ENCODE results near the gene LSM14B.
A peak's percentile ranks its signal among the peaks of the same experiment; 100 is the strongest.
"Not testable (repeated sequence)": the region's sequence is repeated elsewhere in the genome, so short reads cannot be mapped to it uniquely, and the experiment has no call there.

The LSM14B gene

GRCh38 chr20:62121776-62122653 is at the start of gene LSM14B:
LSM14B (plus strand) TSS chr20:62122475; CDS start chr20:62122667, 192 bp downstream.
- DNase-seq = peak; percentile 96 to 99

DNA sequence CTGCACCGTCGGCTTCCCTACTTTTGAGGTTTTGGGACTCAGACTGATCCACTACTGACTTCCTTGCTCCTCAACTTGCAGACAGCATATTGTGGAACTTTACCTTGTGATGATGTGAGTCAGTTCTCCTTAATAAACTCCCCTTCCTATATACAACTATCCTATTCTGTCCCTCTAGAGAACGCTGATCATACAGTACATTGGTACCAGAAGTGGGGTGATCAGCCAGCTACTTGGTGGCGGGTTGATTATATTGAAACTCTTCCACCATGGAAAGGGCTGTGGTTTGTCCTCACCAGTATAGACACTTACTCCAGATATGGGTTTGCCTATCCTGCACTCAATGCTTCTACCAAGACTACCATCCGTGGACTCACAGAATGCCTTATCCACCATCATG is 49.0 kb upstream of the LSM14B start:
- DNase-seq = no peak

- DNase-seq = no peak
Observed at GRCh38 chr20:62079166-62079565, 43.1 kb upstream of the LSM14B start.

- DNase-seq = no peak
Observed at GRCh38 chr20:62080249-62080990, 41.9 kb upstream of the LSM14B start.

GRCh38 chr20:62083312-62083711 is 39.0 kb upstream of the LSM14B start:
- no peak for DNase-seq

DNA sequence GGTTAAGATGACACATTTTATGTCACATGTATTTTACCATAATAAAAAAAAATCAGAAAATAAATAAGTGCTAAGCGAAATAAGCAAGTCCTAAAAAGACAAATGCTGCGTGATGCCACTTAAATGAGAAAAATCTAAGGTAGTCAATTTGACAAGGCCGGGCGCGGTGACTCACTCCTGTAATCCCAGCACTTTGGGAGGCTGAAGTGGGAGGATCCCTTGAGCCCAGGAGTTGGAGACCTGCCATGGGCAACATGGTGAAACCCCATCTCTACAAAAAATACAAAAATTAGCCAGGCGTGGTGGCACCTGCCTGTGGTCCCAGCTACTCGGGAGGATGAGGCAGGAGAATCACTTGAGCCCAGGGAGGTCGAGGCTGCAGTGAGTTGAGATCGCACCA is 38.1 kb upstream of the LSM14B start:
- DNase-seq = not testable (repeated sequence)

- no peak for DNase-seq
Observed at GRCh38 chr20:62085206-62085605, 37.1 kb upstream of the LSM14B start.

- DNase-seq = no peak
Observed at GRCh38 chr20:62087227-62087626, 35.0 kb upstream of the LSM14B start.

GRCh38 chr20:62087632-62088031 is 34.6 kb upstream of the LSM14B start:
- DNase-seq = no peak

DNA sequence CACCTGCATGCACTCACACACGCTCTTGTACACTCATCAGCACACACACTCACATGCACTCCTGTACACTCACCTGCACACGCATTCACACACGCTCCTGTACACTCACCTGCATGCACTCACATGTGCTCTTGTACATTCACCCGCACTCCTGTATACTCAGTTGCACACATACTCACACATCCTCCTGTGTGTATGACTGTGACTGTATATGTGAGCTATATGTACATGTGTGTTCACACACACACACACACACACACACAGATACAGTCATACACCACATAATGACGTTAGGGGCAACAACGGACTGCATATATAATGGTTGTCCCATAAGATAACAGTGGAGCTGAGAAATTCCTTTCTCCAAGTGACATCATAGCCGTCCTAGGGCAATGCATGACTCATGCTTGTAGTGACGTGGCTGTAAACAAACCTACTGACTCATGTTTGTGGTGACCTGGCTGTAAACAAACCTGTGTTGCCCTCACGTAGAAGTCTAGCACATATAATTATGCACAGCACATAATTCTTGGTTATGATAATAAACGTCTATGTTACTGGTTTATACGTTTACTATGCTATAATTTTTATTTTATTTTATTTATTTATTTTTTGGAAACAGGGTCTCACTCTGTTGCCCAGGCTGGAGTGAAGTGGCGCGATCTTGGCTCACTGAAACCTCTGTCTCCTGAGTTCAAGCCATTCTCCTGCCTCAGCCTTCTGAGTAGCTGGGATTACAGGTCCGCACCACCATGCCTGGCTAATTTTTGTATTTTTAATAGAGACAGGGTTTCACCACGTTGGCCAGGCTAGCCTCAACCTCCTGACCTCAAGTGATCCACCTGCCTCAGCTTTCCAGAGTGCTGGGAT is 33.8 kb upstream of the LSM14B start:
- no peak for DNase-seq

DNA sequence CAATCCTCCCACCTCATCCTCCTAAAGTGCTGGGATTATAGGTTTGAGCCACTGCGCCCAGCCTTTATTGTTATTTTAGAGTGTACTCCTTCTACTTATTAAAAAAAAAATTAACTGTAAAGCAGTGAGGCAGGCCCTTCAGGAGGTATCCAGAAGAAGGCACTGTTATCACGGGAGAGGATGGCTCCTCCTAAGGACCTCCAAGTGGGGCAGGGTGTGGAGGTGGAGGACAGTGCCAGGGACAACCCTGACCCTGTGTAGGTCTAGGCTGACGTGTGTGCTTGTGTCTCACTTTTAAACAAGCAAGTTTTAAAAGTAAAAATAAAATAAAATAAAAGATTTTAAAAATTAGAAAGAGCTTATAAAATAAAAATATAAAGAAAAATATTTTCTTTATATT is 32.9 kb upstream of the LSM14B start:
- no peak for DNase-seq

DNA sequence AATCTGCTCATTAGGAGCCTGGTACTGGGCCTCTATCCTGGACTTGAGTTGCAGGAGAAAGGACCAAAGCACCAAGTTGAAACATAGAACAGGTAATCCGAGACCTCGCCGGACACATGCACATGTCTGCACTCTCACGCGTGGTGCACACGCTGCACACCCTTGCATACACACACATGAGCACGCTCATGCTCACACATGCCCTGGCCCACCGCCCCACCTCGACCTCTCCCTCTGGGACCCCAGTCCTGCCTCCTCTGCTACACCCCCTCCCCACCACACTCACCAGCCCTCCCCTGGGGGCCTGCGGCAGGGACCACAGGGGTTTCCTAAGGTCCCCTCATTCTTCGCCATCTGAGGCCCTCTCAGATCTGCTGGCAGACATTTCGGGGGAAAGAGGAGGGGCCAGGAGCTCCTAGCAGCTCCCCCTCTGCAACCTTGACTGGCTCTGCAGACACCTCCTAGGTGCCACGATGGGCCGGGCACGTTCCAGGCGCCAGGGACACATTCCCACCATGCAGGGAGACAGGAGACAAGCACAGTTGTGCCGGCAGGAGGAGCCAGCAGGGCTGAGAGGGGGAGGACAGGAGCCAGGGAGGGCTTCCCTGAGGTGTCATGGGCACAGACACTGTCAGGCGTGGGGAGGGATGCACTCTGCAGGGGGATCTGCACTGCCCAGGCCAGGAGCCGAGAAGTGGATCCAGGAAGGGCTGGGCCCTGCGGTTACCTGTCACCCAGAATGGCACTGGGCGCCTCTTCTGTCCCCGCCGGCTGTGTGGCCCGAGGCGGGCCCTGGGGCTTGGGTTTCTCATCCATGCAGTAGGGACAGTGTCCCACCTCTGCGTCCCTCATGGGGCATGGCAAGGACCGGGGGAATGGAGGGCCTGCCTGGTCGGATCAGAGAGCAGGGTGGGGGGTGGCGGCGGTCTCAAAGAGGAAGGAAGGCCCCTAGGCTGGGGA is 25.6 kb upstream of the LSM14B start:
- no peak for DNase-seq

- DNase-seq = no peak
Observed at GRCh38 chr20:62097881-62098407, 24.3 kb upstream of the LSM14B start.

DNA sequence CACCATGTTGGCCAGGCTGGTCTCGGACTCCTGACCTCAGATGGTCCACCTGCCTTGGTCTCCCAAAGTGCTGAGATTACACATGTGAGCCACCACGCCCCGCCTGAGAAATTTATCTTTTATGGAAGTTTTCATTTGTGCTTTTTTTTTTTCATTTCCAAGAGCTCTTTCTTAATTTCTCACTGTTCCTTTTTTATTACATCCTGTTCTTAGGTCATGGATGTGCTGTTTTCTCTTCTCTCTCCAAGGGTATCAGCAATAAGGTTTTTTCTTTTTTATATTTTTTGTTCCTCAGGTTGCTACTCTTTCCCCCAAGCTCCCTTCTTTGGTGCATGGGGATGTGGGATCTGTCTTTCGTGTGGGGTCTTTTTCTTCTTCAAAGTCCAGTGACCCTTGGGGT is 21.2 kb upstream of the LSM14B start:
- DNase-seq = no peak

DNA sequence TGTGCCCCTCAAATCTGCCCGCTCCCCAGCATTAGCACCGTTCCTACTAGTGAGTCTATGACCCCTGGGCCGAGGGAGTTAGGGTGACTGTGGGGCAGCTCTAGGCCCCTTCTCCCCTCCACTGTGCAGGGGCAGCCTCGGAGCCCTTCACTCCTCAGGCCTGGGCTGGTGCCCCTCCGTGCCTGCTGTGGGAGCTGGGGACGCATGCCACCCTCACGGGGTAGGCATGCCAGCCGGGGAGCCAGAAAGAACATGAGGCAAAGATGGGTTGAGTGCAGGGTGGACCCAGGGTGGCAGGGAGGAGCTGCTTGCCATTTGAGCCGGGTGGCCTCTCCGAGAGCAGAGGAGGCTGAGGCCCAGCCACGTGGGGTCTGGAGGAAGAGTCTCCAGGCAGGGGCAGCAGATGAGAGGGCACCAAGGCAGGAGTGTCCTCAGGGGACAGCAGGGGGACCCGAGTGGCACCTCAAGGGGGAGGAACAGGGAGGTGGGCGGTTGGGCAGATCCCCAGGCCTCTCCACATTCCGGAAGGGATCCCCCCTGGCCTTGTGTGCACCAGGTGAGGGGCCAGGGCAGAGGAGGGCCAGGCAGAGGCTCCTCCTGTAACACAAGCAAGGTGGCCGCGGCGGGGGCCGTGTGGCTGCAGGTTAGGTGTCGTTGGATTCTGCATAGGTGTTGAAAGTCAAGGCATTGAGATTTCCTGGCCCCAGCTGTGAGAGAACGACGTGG is 18.6 kb upstream of the LSM14B start:
- no peak for DNase-seq

GRCh38 chr20:62104234-62104789 is 18.0 kb upstream of the LSM14B start:
- DNase-seq = no peak

GRCh38 chr20:62104791-62105345 is 17.4 kb upstream of the LSM14B start:
- no peak for DNase-seq

GRCh38 chr20:62105592-62105991 is 16.7 kb upstream of the LSM14B start:
- DNase-seq = no peak

DNA sequence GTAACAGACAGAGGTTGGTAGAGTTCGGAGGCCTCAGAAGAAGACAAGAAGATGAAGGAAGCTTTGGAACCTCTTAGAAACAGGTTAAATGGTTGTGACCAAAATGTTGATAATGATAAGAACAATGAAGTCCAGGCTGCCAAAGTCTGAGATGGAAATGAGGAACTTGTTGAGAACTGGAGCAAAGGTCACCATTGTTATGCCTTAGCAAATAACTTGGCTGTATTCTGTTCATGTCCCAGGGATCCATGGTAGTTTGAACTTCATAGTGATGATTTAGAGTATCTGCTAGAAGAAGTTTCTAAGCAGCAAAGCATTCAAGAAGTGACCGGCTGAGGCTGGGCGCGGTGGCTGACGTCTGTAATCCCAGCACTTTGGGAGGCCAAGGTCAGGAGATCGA is 11.1 kb upstream of the LSM14B start:
- no peak for DNase-seq

GRCh38 chr20:62112368-62112767 is 9.9 kb upstream of the LSM14B start:
- DNase-seq = no peak
